Effector CD4-positive, alpha-beta T cell (primary cell): Measurements from ENCODE around the gene PYGO2.
A peak's percentile ranks its signal among the peaks of the same experiment; 100 is the strongest.
"Not testable (repeated sequence)": the region's sequence is repeated elsewhere in the genome, so short reads cannot be mapped to it uniquely, and the experiment has no call there.

Source experiments
- DNase-seq: peaks from one replicate; pipeline ENCODE4 v3.0.0-alpha.2; 2020

PYGO2 gene

GRCh38 chr1:154940651-154941194, 20.9 kb downstream of the PYGO2 start:
- no peak for DNase-seq

GRCh38 chr1:154940213-154940560, 21.4 kb downstream of the PYGO2 start:
- DNase-seq, result no peak

- no peak for DNase-seq
Measured at GRCh38 chr1:154938604-154939399, 22.8 kb downstream of the PYGO2 start.

- no peak for DNase-seq
Measured at GRCh38 chr1:154937988-154938386, 23.6 kb downstream of the PYGO2 start.

- DNase-seq, result peak; percentile 90
Measured at GRCh38 chr1:154937085-154937987, 24.2 kb downstream of the PYGO2 start.

- DNase-seq, result peak; percentile 94
Measured at GRCh38 chr1:154936555-154937084, 25.0 kb downstream of the PYGO2 start, which contains the start of gene PMVK. Gene PMVK, minus strand, starts transcription at chr1:154936719. Its CDS starts 34 bp downstream, at chr1:154936685.

- DNase-seq, result no peak
Measured at GRCh38 chr1:154935749-154936554, 25.6 kb downstream of the PYGO2 start.

GRCh38 chr1:154934358-154934948, 27.1 kb downstream of the PYGO2 start:
- DNase-seq, result no peak

GRCh38 chr1:154931940-154932487, 29.6 kb downstream of the PYGO2 start:
- no peak for DNase-seq

GRCh38 chr1:154926201-154926600, 35.4 kb downstream of the PYGO2 start:
- no peak for DNase-seq

- no peak for DNase-seq
Measured at GRCh38 chr1:154925335-154926170, 36.0 kb downstream of the PYGO2 start.

GRCh38 chr1:154923695-154924094, 37.9 kb downstream of the PYGO2 start:
- no peak for DNase-seq

- no peak for DNase-seq
Measured at GRCh38 chr1:154913273-154913672, 48.3 kb downstream of the PYGO2 start.

GRCh38 chr1:154912755-154913154, 48.8 kb downstream of the PYGO2 start:
- DNase-seq, result no peak

- no peak for DNase-seq
Measured at GRCh38 chr1:154911691-154912550, 49.7 kb downstream of the PYGO2 start.

GRCh38 chr1:154910851-154911250, 50.7 kb downstream of the PYGO2 start:
- DNase-seq, result no peak

GRCh38 chr1:154908937-154909336, 52.6 kb downstream of the PYGO2 start:
- no peak for DNase-seq

GRCh38 chr1:154908129-154908528, 53.5 kb downstream of the PYGO2 start:
- DNase-seq, result not testable (repeated sequence)
